Neural crest cell (in vitro differentiated cells): Measurements from ENCODE around the gene DIP2B. TPM values are rescaled to one million over a fixed set of nuclear protein-coding genes. Genes with fewer than 3 reads are reported as not detected.

Experiments
- DNase-seq: peaks from one replicate; pipeline ENCODE4 v3.0.0; 2021; ENCODE audit warnings: low read depth, mixed read lengths, low spot score
- H3K27ac Mint-ChIP-seq: one replicate; pipeline ENCODE4 v1.8.0; 2021; ENCODE audit warnings: mild to moderate bottlenecking, mixed read lengths; ENCODE audit not compliant: unreplicated experiment
- H3K27me3 Mint-ChIP-seq: 2 replicates; pipeline ENCODE4 v1.8.0; 2021; ENCODE audit warnings: low read depth, mild to moderate bottlenecking, mixed read lengths
- H3K36me3 Mint-ChIP-seq: 2 replicates; pipeline ENCODE4 v1.8.0; 2021; ENCODE audit warnings: low read depth, mild to moderate bottlenecking, mixed read lengths
- H3K4me1 Mint-ChIP-seq: 2 replicates; pipeline ENCODE4 v1.8.0; 2021; ENCODE audit warnings: mixed read lengths
- H3K4me3 Mint-ChIP-seq: one replicate; pipeline ENCODE4 v1.8.0; 2021; ENCODE audit warnings: mild to moderate bottlenecking, mixed read lengths
- H3K9me3 Mint-ChIP-seq: 2 replicates; pipeline ENCODE4 v1.8.0; 2021; ENCODE audit warnings: mixed read lengths
- CTCF ChIP-seq: fragments of 200-600 bp; sonication (generic); conservative IDR thresholded peaks from 2 replicates; pipeline ENCODE4 v1.5.0; 2021; ENCODE audit warnings: antibody characterized with exemption, mild to moderate bottlenecking
- total RNA-seq: library from RNA; stranded (reverse); gene quantifications from 2 replicates; pipeline ENCODE4 v1.2.1, GENCODE V29; 2021

The DIP2B gene
- total RNA-seq, 1 donor from 2014 or later, result 39.4 TPM

DNA sequence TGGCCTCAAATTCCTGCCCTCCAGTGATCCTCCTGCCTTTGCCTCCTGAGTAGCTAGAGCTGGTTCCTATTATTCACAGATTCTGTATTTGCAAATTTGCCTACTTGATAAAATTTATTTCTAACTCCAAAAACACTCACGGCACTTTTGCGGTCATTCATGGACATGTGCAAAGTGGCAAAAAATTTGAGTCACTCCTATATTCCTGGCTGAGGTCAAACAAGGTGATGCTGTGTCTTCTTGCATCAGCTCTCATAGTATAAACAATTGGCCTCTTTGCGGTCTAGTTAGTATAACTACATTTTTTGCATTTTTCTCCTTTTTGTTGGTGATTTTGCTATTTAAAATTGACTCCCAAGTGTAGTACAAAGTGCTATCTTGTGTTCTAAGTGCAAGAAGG is 283.8 kb downstream of the DIP2B start:
- Mint-ChIP-seq H3K4me1 (no peaks in the 10 kb centered on the region), H3K27me3 (no peaks in the 10 kb centered on the region), H3K36me3 (peaks cover 23% of the 10 kb centered on the region), H3K9me3 (peaks cover 5% of the 10 kb centered on the region), H3K4me3 (no peak overlapping the region), H3K27ac (no peak overlapping the region)
- TF ChIP-seq CTCF, result no peak
- no peak for DNase-seq

DNA sequence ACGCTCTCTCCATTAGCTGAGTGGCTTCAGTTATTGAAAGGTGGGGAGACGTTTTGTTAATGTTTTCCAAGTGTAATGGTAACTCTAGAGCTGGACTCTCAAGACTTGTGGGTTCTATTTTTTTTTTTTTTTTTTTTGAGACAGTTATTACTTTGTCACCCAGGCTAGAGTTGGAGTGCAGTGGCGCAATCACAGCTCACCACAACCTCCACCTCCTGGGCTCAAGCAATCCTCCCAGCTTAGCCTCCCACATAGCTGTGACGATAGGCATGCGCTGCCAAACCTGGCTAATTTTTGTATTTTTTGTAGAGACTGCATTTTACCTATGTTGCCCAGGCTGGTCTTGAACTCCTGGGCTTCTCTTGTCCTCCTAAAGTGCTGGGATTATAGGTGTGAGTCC is 285.3 kb downstream of the DIP2B start:
- DNase-seq, result no peak
- Mint-ChIP-seq H3K4me3 (no peak overlapping the region), H3K27me3 (no peaks in the 10 kb centered on the region), H3K27ac (no peak overlapping the region), H3K4me1 (no peaks in the 10 kb centered on the region), H3K36me3 (peaks cover 25% of the 10 kb centered on the region), H3K9me3 (peaks cover 5% of the 10 kb centered on the region)
- no peak for TF ChIP-seq CTCF

Other genes with a start within 250 kb of the DIP2B start
- gene LIMA1, start 221.5 kb upstream of the DIP2B start, total RNA-seq, result 25.5 and 27.2 TPM in 2 replicates
- gene FAM186A, start 108.4 kb upstream of the DIP2B start, total RNA-seq, result not detected in 2 replicates
- 58.0 and 64.6 TPM in 2 replicates for gene LARP4, start 104.1 kb upstream of the DIP2B start, total RNA-seq